WTC11 (cell line): ENCODE measurements around the gene CXorf38. TPM values are rescaled to one million over a fixed set of nuclear protein-coding genes. Genes with fewer than 3 reads are reported as not detected.
A peak's percentile ranks its signal among the peaks of the same experiment; 100 is the strongest.

ENCODE experiments used
- ATAC-seq: fragments of 200-7000 bp; cut with Tn5 transposase; 2 replicates; pipeline ENCODE4 v1.10.0; 2021; ENCODE audit warnings: mild to moderate bottlenecking, moderate library complexity
- CTCF ChIA-PET: fragments of 300-600 bp; sonication (Branson Sonifier 250); formaldehyde crosslinking; loops from one replicate; lab custom pipeline; 2021; ENCODE audit warnings: antibody characterized with exemption; lab: Charles Lee
- POLR2A ChIA-PET: fragments of 350-600 bp; sonication (Branson Sonifier 250); formaldehyde crosslinking; loops from one replicate; lab custom pipeline; 2021; ENCODE audit warnings: antibody characterized with exemption; lab: Charles Lee
- DNase-seq: peaks from one replicate; pipeline ENCODE4 v3.0.0; 2021; ENCODE audit warnings: low spot score
- H3K27ac Mint-ChIP-seq: 2 replicates; pipeline ENCODE4 v1.8.0; 2021; ENCODE audit warnings: mixed read lengths
- H3K27me3 Mint-ChIP-seq: 2 replicates; pipeline ENCODE4 v1.8.0; 2021; ENCODE audit warnings: low read depth, mild to moderate bottlenecking, moderate library complexity, mixed read lengths
- H3K36me3 Mint-ChIP-seq: 2 replicates; pipeline ENCODE4 v1.8.0; 2021; ENCODE audit warnings: mixed read lengths
- H3K4me1 Mint-ChIP-seq: 2 replicates; pipeline ENCODE4 v1.8.0; 2022; ENCODE audit warnings: mixed read lengths
- H3K4me3 Mint-ChIP-seq: 2 replicates; pipeline ENCODE4 v1.8.0; 2021; ENCODE audit warnings: mild to moderate bottlenecking, moderate library complexity, mixed read lengths
- H3K9me3 Mint-ChIP-seq: 2 replicates; pipeline ENCODE4 v1.8.0; 2021; ENCODE audit warnings: mixed read lengths
- AFF4 ChIP-seq: sonication (generic); formaldehyde crosslinking; IDR thresholded peaks from 2 replicates; pipeline ENCODE4 v1.8.1; 2023; ENCODE audit warnings: mild to moderate bottlenecking, missing genetic modification reagents, borderline replicate concordance
- ATF6 ChIP-seq: sonication (generic); formaldehyde crosslinking; IDR thresholded peaks from 2 replicates; pipeline ENCODE4 v1.8.1; 2023; ENCODE audit warnings: mild to moderate bottlenecking, missing genetic modification reagents
- CREB1 ChIP-seq: sonication (generic); formaldehyde crosslinking; IDR thresholded peaks from 2 replicates; pipeline ENCODE4 v1.8.0; 2023; ENCODE audit warnings: mild to moderate bottlenecking, missing genetic modification reagents
- E2F4 ChIP-seq: sonication (generic); formaldehyde crosslinking; IDR thresholded peaks from 2 replicates; pipeline ENCODE4 v1.8.1; 2022; ENCODE audit warnings: low read depth, mild to moderate bottlenecking, moderate library complexity, missing genetic modification reagents, borderline replicate concordance
- HMGA2 ChIP-seq: fragments of 250-450 bp; sonication (Bioruptor Pico); IDR thresholded peaks from 2 replicates; pipeline ENCODE4 v1.4.0; 2021; ENCODE audit warnings: mild to moderate bottlenecking, moderate library complexity
- IRF2 ChIP-seq: sonication (generic); formaldehyde crosslinking; IDR thresholded peaks from 2 replicates; pipeline ENCODE4 v1.8.0; 2022; ENCODE audit warnings: low read depth, missing genetic modification reagents, borderline replicate concordance
- RELA ChIP-seq: sonication (generic); formaldehyde crosslinking; IDR thresholded peaks from 2 replicates; pipeline ENCODE4 v1.8.1; 2022; ENCODE audit warnings: missing genetic modification reagents, mild to moderate bottlenecking, borderline replicate concordance
- SMAD4 ChIP-seq: sonication (generic); formaldehyde crosslinking; IDR thresholded peaks from 2 replicates; pipeline ENCODE4 v1.8.0; 2022; ENCODE audit warnings: mild to moderate bottlenecking, missing genetic modification reagents
- SP1 ChIP-seq: sonication (generic); formaldehyde crosslinking; conservative IDR thresholded peaks from 2 replicates; pipeline ENCODE4 v1.8.1; 2022; ENCODE audit warnings: missing genetic modification reagents
- USF2 ChIP-seq: sonication (generic); formaldehyde crosslinking; IDR thresholded peaks from 2 replicates; pipeline ENCODE4 v1.8.1; 2023; ENCODE audit warnings: mild to moderate bottlenecking, missing genetic modification reagents, moderate library complexity
- ZBTB21 ChIP-seq: sonication (generic); formaldehyde crosslinking; IDR thresholded peaks from 2 replicates; pipeline ENCODE4 v1.8.1; 2023; ENCODE audit warnings: mild to moderate bottlenecking, missing genetic modification reagents, borderline replicate concordance
- ZNF263 ChIP-seq: sonication (generic); formaldehyde crosslinking; IDR thresholded peaks from 2 replicates; pipeline ENCODE4 v1.8.1; 2022; ENCODE audit warnings: low read depth, mild to moderate bottlenecking, moderate library complexity, missing genetic modification reagents
- ZNF532 ChIP-seq: fragments of 250-450 bp; sonication (Bioruptor Pico); IDR thresholded peaks from 2 replicates; pipeline ENCODE4 v1.9.0; 2021; ENCODE audit warnings: mild to moderate bottlenecking, borderline replicate concordance
- ZSCAN18 ChIP-seq: fragments of 250-450 bp; sonication (Bioruptor Pico); IDR thresholded peaks from 2 replicates; pipeline ENCODE4 v2.1.2; 2022; ENCODE audit warnings: mild to moderate bottlenecking, moderate library complexity
- total RNA-seq: library from RNA; stranded (reverse); gene quantifications from 3 replicates; pipeline ENCODE4 v1.2.3, GENCODE V29; 2021

CXorf38 gene
- total RNA-seq, 1 experiment from 2014 or later: 10.0 TPM

GRCh38 chrX:40644821-40645358 lies 2.5 kb downstream of the CXorf38 start:
- no peak for ATAC-seq
- Mint-ChIP-seq H3K9me3 (no peaks in the 10 kb centered on the region), H3K27me3 (no peaks in the 10 kb centered on the region), H3K4me3 (peak overlapping the region; percentile 41), H3K27ac (peak overlapping the region; percentile 66), H3K36me3 (peaks cover 6% of the 10 kb centered on the region), H3K4me1 (peaks cover 19% of the 10 kb centered on the region)
- TF ChIP-seq ZNF263 (CRISPR knock-in tag) (no peak), HMGA2 (CRISPR knock-in tag) (no peak), ZSCAN18 (CRISPR knock-in tag) (no peak), ZNF532 (CRISPR knock-in tag) (no peak), RELA (CRISPR knock-in tag) (no peak), CREB1 (CRISPR knock-in tag) (no peak), ATF6 (CRISPR knock-in tag) (no peak), USF2 (CRISPR knock-in tag) (no peak), AFF4 (CRISPR knock-in tag) (no peak), SP1 (CRISPR knock-in tag) (no peak), IRF2 (CRISPR knock-in tag) (no peak), ZBTB21 (CRISPR knock-in tag) (no peak), E2F4 (CRISPR knock-in tag) (no peak), SMAD4 (CRISPR knock-in tag) (no peak)
- ChIA-PET POLR2A (no interaction called here), CTCF (no interaction called here)
- DNase-seq: no peak
